ENCODE results near the gene CELF2.

CELF2 gene

GRCh38 chr10:11279314-11279713, 261.6 kb downstream of the CELF2 start:
- DNase-seq (ENCODE audit: extremely low spot score): no peak
- CTCF ChIA-PET: interaction anchor here (1.8 to 2.4 kb wide), 2 partner anchors 8 to 9 kb away, joined by 7 to 8 read pairs; no protein-coding TSS in a partner anchor
- no peak for TF ChIP-seq CTCF (IDR thresholded peaks at IDR 0.05; ENCODE audit: control extremely low read depth, extremely low read depth, low read depth, missing control alignments)
- POLR2A ChIA-PET: no interaction called here

- DNase-seq (ENCODE audit: extremely low spot score): no peak
- TF ChIP-seq CTCF (IDR thresholded peaks at IDR 0.05; ENCODE audit: control extremely low read depth, extremely low read depth, low read depth, missing control alignments): no peak
- POLR2A ChIA-PET: no interaction called here
- CTCF ChIA-PET: interaction anchor here (2.4 kb wide), 1 partner anchor 10 kb away, joined by 16 read pairs; no protein-coding TSS in a partner anchor
Measured at GRCh38 chr10:11280187-11280932, 262.7 kb downstream of the CELF2 start.

- no peak for DNase-seq (ENCODE audit: extremely low spot score)
- no peak for TF ChIP-seq CTCF (IDR thresholded peaks at IDR 0.05; ENCODE audit: control extremely low read depth, extremely low read depth, low read depth, missing control alignments)
- ChIA-PET POLR2A (no interaction called here), CTCF (interaction anchor here (1.0 to 2.4 kb wide), 2 partner anchors 12 to 40 kb away, joined by 4 to 16 read pairs; no protein-coding TSS in a partner anchor)
Measured at GRCh38 chr10:11282156-11282555, 264.5 kb downstream of the CELF2 start.

GRCh38 chr10:11282661-11283060, 265.0 kb downstream of the CELF2 start:
- CTCF ChIA-PET: interaction anchor here (1.0 to 2.4 kb wide), 2 partner anchors 12 to 39 kb away, joined by 4 to 16 read pairs; no protein-coding TSS in a partner anchor
- POLR2A ChIA-PET: no interaction called here
- no peak for DNase-seq (ENCODE audit: extremely low spot score)
- no peak for TF ChIP-seq CTCF (IDR thresholded peaks at IDR 0.05; ENCODE audit: control extremely low read depth, extremely low read depth, low read depth, missing control alignments)

GRCh38 chr10:11284291-11285085, 266.8 kb downstream of the CELF2 start:
- DNase-seq (ENCODE audit: extremely low spot score): no peak
- ChIA-PET CTCF (interaction anchor here (1.7 kb wide), 1 partner anchor 13 kb away, joined by 9 read pairs; no protein-coding TSS in a partner anchor), POLR2A (no interaction called here)

More at GRCh38 chr10:11284291-11285085, 266.8 kb downstream of the CELF2 start:
- no peak for TF ChIP-seq CTCF (IDR thresholded peaks at IDR 0.05; ENCODE audit: control extremely low read depth, extremely low read depth, low read depth, missing control alignments)

All from GM10248 (cell line).